Naive thymus-derived CD8-positive, alpha-beta T cell (primary cell): Measurements from ENCODE around the gene PYGM. TPM values are rescaled to one million over a fixed set of nuclear protein-coding genes. Genes with fewer than 3 reads are reported as not detected.

Experiments used
- ATAC-seq, 2 donors: fragments of 150-1000 bp; cut with Tn5 transposase in 1 of 2; sonication (Bioruptor Pico), chemical (Tn5 transposase) in 1 of 2; 1 replicate in 1 of 2; 2 replicates in 1 of 2; pipeline ENCODE4 v1.10.0; 2021; ENCODE audit warnings: mild to moderate bottlenecking in 2 of 2, moderate library complexity in 2 of 2
- POLR2A ChIA-PET: fragments of 350-600 bp; sonication (Branson Sonifier 250); formaldehyde crosslinking; loops from one replicate; lab custom pipeline; 2021; ENCODE audit warnings: antibody characterized with exemption; lab: Charles Lee
- DNase-seq, 10 donors: peaks; one replicate each; pipeline versions ENCODE4 v3.0.0 to v3.0.0-alpha.2; 2020 to 2022
- H3K27ac Mint-ChIP-seq, 10 donors: one replicate each; pipeline ENCODE4 v1.8.0; 2020 to 2022; ENCODE audit warnings: mild to moderate bottlenecking in 10 of 10, mixed read lengths in 10 of 10, moderate library complexity in 4 of 10, inconsistent platforms in 1 of 10
- H3K27me3 Mint-ChIP-seq, 5 donors: one replicate each; pipeline ENCODE4 v1.8.0; 2021 to 2022; ENCODE audit warnings: mixed read lengths in 5 of 5
- H3K36me3 Mint-ChIP-seq, 3 donors: one replicate each; pipeline ENCODE4 v1.8.0; 2020 to 2022; ENCODE audit warnings: mixed read lengths in 3 of 3, mild to moderate bottlenecking in 2 of 3, inconsistent platforms in 1 of 3
- H3K4me1 Mint-ChIP-seq, 4 donors: one replicate each; pipeline ENCODE4 v1.8.0; 2021 to 2022; ENCODE audit warnings: mixed read lengths in 4 of 4
- H3K4me3 Mint-ChIP-seq, 10 donors: one replicate each; pipeline ENCODE4 v1.8.0; 2020 to 2022; ENCODE audit warnings: mild to moderate bottlenecking in 10 of 10, mixed read lengths in 10 of 10, moderate library complexity in 6 of 10, inconsistent platforms in 1 of 10
- H3K9me3 Mint-ChIP-seq, 9 donors: one replicate each; pipeline ENCODE4 v1.8.0; 2020 to 2022; ENCODE audit warnings: mixed read lengths in 9 of 9, mild to moderate bottlenecking in 3 of 9, inconsistent platforms in 1 of 9, moderate library complexity in 1 of 9
- polyA plus RNA-seq, 3 donors: library from polyadenylated mRNA; unstranded; fragments of 300-500 nt; fragmentation: Illumina TruSeq; gene quantifications; one replicate each; pipeline ENCODE4 v1.2.3, GENCODE V29; 2021
- total RNA-seq, 8 experiments: library from RNA in 2 of 8; stranded (reverse) in 2 of 8; gene quantifications; one replicate each; pipeline ENCODE4 v1.2.3 and lab custom pipeline; 2021 to 2026

PYGM gene
- total and polyA plus RNA-seq, 5 experiments from 2014 or later: 0.09 to 18.4 (median 0.50) TPM

GRCh38 chr11:64766881-64767280 lies 7.1 kb upstream of the PYGM start:
- Mint-ChIP-seq H3K4me1 (peaks cover 50 to 98% (median 93%) of the 10 kb centered on the region in 4 donors), H3K27ac (peak overlapping the region; percentile 83 to 99 (median 94)), H3K9me3 (no peaks in the 10 kb centered on the region), H3K27me3 (no peaks in the 10 kb centered on the region), H3K36me3 (peaks cover 25 to 87% (median 49%) of the 10 kb centered on the region in 3 donors), H3K4me3 (peak overlapping the region in 8 of 10 donors; percentile 38 to 88 (median 78))
- ATAC-seq (no peak), DNase-seq (no peak)
- POLR2A ChIA-PET: interaction anchor here (39.5 to 45.2 kb wide), 2 partner anchors 4 to 16 kb away, joined by 2320 read pairs; partner anchors contain the start of genes PYGM, RASGRP2 and SF1

GRCh38 chr11:64765851-64766665 lies 6.3 kb upstream of the PYGM start:
- POLR2A ChIA-PET: interaction anchor here (2.5 to 45.2 kb wide), 3 partner anchors 5 to 78 kb away, joined by 6 to 2320 read pairs (median 2320); partner anchors contain the start of genes CDC42BPG, PYGM, RASGRP2 and SF1
- H3K4me3 Mint-ChIP-seq: peak overlapping the region; percentile 55 to 93 (median 84)
- peak in 1 of 10 donors; percentile 26 for DNase-seq

GRCh38 chr11:64765291-64765850 lies 5.6 kb upstream of the PYGM start:
- POLR2A ChIA-PET: interaction anchor here (0.6 to 45.2 kb wide), 6 partner anchors 6 to 734 kb away, joined by 3 to 2320 read pairs (median 5); partner anchors contain the start of genes CDC42BPG, MALAT1, PYGM and RASGRP2

More at GRCh38 chr11:64765851-64766665, 6.3 kb upstream of the PYGM start:
- no peak for ATAC-seq
- no peaks in the 10 kb centered on the region for H3K27me3 Mint-ChIP-seq
- H3K9me3 Mint-ChIP-seq: no peaks in the 10 kb centered on the region
- peak overlapping the region; percentile 73 to 99 (median 95) for H3K27ac Mint-ChIP-seq
- peaks cover 47 to 98% (median 93%) of the 10 kb centered on the region in 4 donors for H3K4me1 Mint-ChIP-seq
- H3K36me3 Mint-ChIP-seq: peaks cover 19 to 79% (median 43%) of the 10 kb centered on the region in 3 donors

GRCh38 chr11:64764753-64765152 lies 5.0 kb upstream of the PYGM start:
- peaks cover 52 to 100% (median 95%) of the 10 kb centered on the region in 4 donors for H3K4me1 Mint-ChIP-seq
- peak overlapping the region; percentile 68 to 93 (median 84) for H3K4me3 Mint-ChIP-seq
- H3K27ac Mint-ChIP-seq: peak overlapping the region; percentile 83 to 99 (median 92)
- H3K27me3 Mint-ChIP-seq: no peaks in the 10 kb centered on the region
- POLR2A ChIA-PET: interaction anchor here (0.6 to 45.2 kb wide), 12 partner anchors 6 to 734 kb away, joined by 3 to 2320 read pairs (median 6); partner anchors contain the start of genes CDC42BPG, EHD1, MALAT1 and MEN1
- ATAC-seq (no peak), DNase-seq (no peak)
- H3K36me3 Mint-ChIP-seq: peaks cover 19 to 68% (median 34%) of the 10 kb centered on the region in 3 donors
- no peaks in the 10 kb centered on the region for H3K9me3 Mint-ChIP-seq

More at GRCh38 chr11:64765291-64765850, 5.6 kb upstream of the PYGM start:
- DNase-seq: peak in 1 of 10 donors; percentile 41
- no peaks in the 10 kb centered on the region for H3K9me3 Mint-ChIP-seq
- peak overlapping the region; percentile 68 to 93 (median 84) for H3K4me3 Mint-ChIP-seq
- H3K27ac Mint-ChIP-seq: peak overlapping the region; percentile 80 to 99 (median 92)
- H3K27me3 Mint-ChIP-seq: no peaks in the 10 kb centered on the region
- H3K36me3 Mint-ChIP-seq: peaks cover 19 to 74% (median 37%) of the 10 kb centered on the region in 3 donors
- no peak for ATAC-seq
- peaks cover 49 to 98% (median 93%) of the 10 kb centered on the region in 4 donors for H3K4me1 Mint-ChIP-seq

- H3K27me3 Mint-ChIP-seq: no peaks in the 10 kb centered on the region
- peak; percentile 54 to 94 (median 82) for DNase-seq
- peak; percentile 62 to 76 for ATAC-seq
- H3K9me3 Mint-ChIP-seq: no peaks in the 10 kb centered on the region
- POLR2A ChIA-PET: interaction anchor here (0.7 to 45.2 kb wide), 15 partner anchors 7 to 733 kb away, joined by 3 to 2320 read pairs (median 5); partner anchors contain the start of genes CDC42BPG, EHD1, MAP4K2 and MEN1
- H3K27ac Mint-ChIP-seq: peak overlapping the region; percentile 83 to 99 (median 92)
- peaks cover 52 to 100% (median 95%) of the 10 kb centered on the region in 4 donors for H3K4me1 Mint-ChIP-seq
- peak overlapping the region; percentile 68 to 93 (median 84) for H3K4me3 Mint-ChIP-seq
- peaks cover 14 to 62% (median 28%) of the 10 kb centered on the region in 3 donors for H3K36me3 Mint-ChIP-seq
Measured at GRCh38 chr11:64764040-64764611, 4.4 kb upstream of the PYGM start.

- Mint-ChIP-seq H3K27ac (peak overlapping the region; percentile 87 to 99 (median 92)), H3K4me3 (peak overlapping the region; percentile 68 to 93 (median 84)), H3K4me1 (peaks cover 51 to 98% (median 94%) of the 10 kb centered on the region in 4 donors), H3K36me3 (peaks cover 14 to 56% (median 25%) of the 10 kb centered on the region in 3 donors), H3K9me3 (no peaks in the 10 kb centered on the region), H3K27me3 (no peaks in the 10 kb centered on the region)
- peak; percentile 3 for ATAC-seq
- POLR2A ChIA-PET: interaction anchor here (0.7 to 45.2 kb wide), 15 partner anchors 7 to 734 kb away, joined by 3 to 2320 read pairs (median 4); partner anchors contain the start of genes EHD1, MAP4K2, MEN1 and POLA2
- DNase-seq: peak in 3 of 10 donors; percentile 30 to 46 (median 45)
Measured at GRCh38 chr11:64763526-64764039, 3.8 kb upstream of the PYGM start.

GRCh38 chr11:64762674-64763525 lies 3.1 kb upstream of the PYGM start:
- peak overlapping the region; percentile 87 to 99 (median 92) for H3K27ac Mint-ChIP-seq
- DNase-seq (peak in 5 of 10 donors; percentile 41 to 52 (median 49)), ATAC-seq (peak; percentile 5 to 6)
- peaks cover 49 to 98% (median 92%) of the 10 kb centered on the region in 4 donors for H3K4me1 Mint-ChIP-seq
- H3K9me3 Mint-ChIP-seq: no peaks in the 10 kb centered on the region
- no peaks in the 10 kb centered on the region for H3K27me3 Mint-ChIP-seq
- peak overlapping the region; percentile 68 to 93 (median 82) for H3K4me3 Mint-ChIP-seq
- peaks cover 14 to 49% (median 20%) of the 10 kb centered on the region in 3 donors for H3K36me3 Mint-ChIP-seq
- POLR2A ChIA-PET: interaction anchor here (0.8 to 45.2 kb wide), 8 partner anchors 8 to 499 kb away, joined by 3 to 2320 read pairs (median 10); partner anchors contain the start of genes MAP4K2, MEN1, POLA2 and PYGM

GRCh38 chr11:64762277-64762673 lies 2.5 kb upstream of the PYGM start:
- Mint-ChIP-seq H3K4me1 (peaks cover 47 to 98% (median 89%) of the 10 kb centered on the region in 4 donors), H3K9me3 (no peaks in the 10 kb centered on the region), H3K36me3 (peaks cover 9 to 45% (median 15%) of the 10 kb centered on the region in 3 donors), H3K27me3 (no peaks in the 10 kb centered on the region), H3K4me3 (peak overlapping the region; percentile 68 to 93 (median 82)), H3K27ac (peak overlapping the region; percentile 87 to 99 (median 92))
- POLR2A ChIA-PET: interaction anchor here (2.5 to 45.2 kb wide), 3 partner anchors 9 to 48 kb away, joined by 15 to 2320 read pairs (median 2320); partner anchors contain the start of genes MEN1, PYGM, RASGRP2 and SF1
- no peak for ATAC-seq
- DNase-seq: peak in 1 of 10 donors; percentile 27

GRCh38 chr11:64760759-64761420 lies 1.1 kb upstream of the PYGM start:
- Mint-ChIP-seq H3K36me3 (peaks cover 9 to 33% (median 10%) of the 10 kb centered on the region in 3 donors), H3K9me3 (no peaks in the 10 kb centered on the region), H3K27me3 (no peaks in the 10 kb centered on the region), H3K4me3 (peak overlapping the region; percentile 46 to 93 (median 76)), H3K4me1 (peaks cover 45 to 94% (median 83%) of the 10 kb centered on the region in 4 donors), H3K27ac (peak overlapping the region; percentile 87 to 99 (median 93))
- DNase-seq (no peak), ATAC-seq (no peak)
- POLR2A ChIA-PET: interaction anchor here (0.6 to 45.2 kb wide), 7 partner anchors 10 to 355 kb away, joined by 3 to 2320 read pairs (median 5); partner anchors contain the start of genes MAP4K2, PYGM, RASGRP2 and SF1
